GM20431 (cell line): ENCODE measurements around the gene LAPTM4A.

Source experiments
- in situ Hi-C: fragments of 300-500 bp; cut with MseI, MboI; formaldehyde crosslinking; loops from one replicate; pipeline ENCODE4 v1.15.0; 2020; ENCODE audit warnings: low sequenced_read_pairs; ENCODE audit not compliant: unreplicated experiment

The LAPTM4A gene

GRCh38 chr2:20027705-20028434 lies 23.6 kb downstream of the LAPTM4A start:
- in situ Hi-C loops: no loop called here

GRCh38 chr2:20027260-20027677 lies 24.2 kb downstream of the LAPTM4A start:
- in situ Hi-C loops: no loop called here

- in situ Hi-C loops: no loop called here
These were observed 26.2 kb downstream of the LAPTM4A start for GRCh38 chr2:20025065-20025786.

- in situ Hi-C loops: no loop called here
These were observed 27.7 kb downstream of the LAPTM4A start for GRCh38 chr2:20023688-20024087.

- in situ Hi-C loops: no loop called here
These were observed 29.9 kb downstream of the LAPTM4A start for GRCh38 chr2:20021405-20022009.

GRCh38 chr2:20019747-20020146 lies 31.7 kb downstream of the LAPTM4A start:
- in situ Hi-C loops: loop anchor here (10.0 kb wide), 1 partner anchor 75 kb away; no protein-coding TSS in a partner anchor

- in situ Hi-C loops: loop anchor here (10.0 kb wide), 1 partner anchor 76 kb away; no protein-coding TSS in a partner anchor
These were observed 32.8 kb downstream of the LAPTM4A start for GRCh38 chr2:20018601-20019152.

GRCh38 chr2:20016346-20016745 lies 35.1 kb downstream of the LAPTM4A start:
- in situ Hi-C loops: loop anchor here (10.0 kb wide), 1 partner anchor 78 kb away; no protein-coding TSS in a partner anchor

- in situ Hi-C loops: loop anchor here (10.0 kb wide), 1 partner anchor 79 kb away; no protein-coding TSS in a partner anchor
These were observed 35.8 kb downstream of the LAPTM4A start for GRCh38 chr2:20015482-20016083.

- in situ Hi-C loops: loop anchor here (10.0 kb wide), 1 partner anchor 82 kb away; no protein-coding TSS in a partner anchor
These were observed 38.1 kb downstream of the LAPTM4A start for GRCh38 chr2:20013126-20013849.

- in situ Hi-C loops: loop anchor here (10.0 kb wide), 1 partner anchor 82 kb away; no protein-coding TSS in a partner anchor
These were observed 38.9 kb downstream of the LAPTM4A start, which contains the start of gene MATN3 for GRCh38 chr2:20012282-20013125. Gene MATN3 (minus strand): TSS chr2:20012668. CDS start chr2:20012631, 37 bp downstream.

- in situ Hi-C loops: loop anchor here (10.0 kb wide), 1 partner anchor 83 kb away; no protein-coding TSS in a partner anchor
These were observed 39.5 kb downstream of the LAPTM4A start for GRCh38 chr2:20012032-20012281.

GRCh38 chr2:20011276-20012031 lies 40.0 kb downstream of the LAPTM4A start:
- in situ Hi-C loops: loop anchor here (10.0 kb wide), 1 partner anchor 83 kb away; no protein-coding TSS in a partner anchor

GRCh38 chr2:20008703-20009102 lies 42.7 kb downstream of the LAPTM4A start:
- in situ Hi-C loops: no loop called here

GRCh38 chr2:20005891-20006470 lies 45.4 kb downstream of the LAPTM4A start:
- in situ Hi-C loops: no loop called here

- in situ Hi-C loops: no loop called here
These were observed 46.3 kb downstream of the LAPTM4A start for GRCh38 chr2:20005067-20005627.

GRCh38 chr2:20001361-20001863 lies 50.0 kb downstream of the LAPTM4A start:
- in situ Hi-C loops: no loop called here
